AG04449 (cell line): ENCODE measurements around the gene ARL15.

ENCODE experiments used
- CTCF ChIA-PET: fragments of 350-600 bp; formaldehyde crosslinking; extraction: SDS; loops from one replicate; lab custom pipeline; 2021; ENCODE audit warnings: antibody characterized with exemption; lab: Yijun Ruan, JAX
- POLR2A ChIA-PET: fragments of 400-600, 350-600 bp; formaldehyde crosslinking; extraction: SDS; loops from one replicate; lab custom pipeline; 2020; ENCODE audit warnings: antibody characterized with exemption, inconsistent platforms; lab: Yijun Ruan, JAX
- DNase-seq: peaks from one replicate; pipeline ENCODE4 v3.0.0-alpha.2; 2010; ENCODE audit warnings: low read depth, low spot score
- H3K4me3 ChIP-seq: 2 replicates; pipeline ENCODE4 v1.5.1; 2011; ENCODE audit warnings: low read depth, mild to moderate bottlenecking, control low read depth, low read length
- TF ChIP-seq, protein P1 (sequence below): IDR thresholded peaks from one replicate; pipeline ENCODE4 v1.5.1; 2011; ENCODE audit warnings: mild to moderate bottlenecking, moderate library complexity, low read length, control low read depth, inconsistent platforms; ENCODE audit not compliant: insufficient read depth; ENCODE audit errors: missing control alignments

Gene ARL15

GRCh38 chr5:53923961-53924360 is 386.4 kb downstream of the ARL15 start:
- ChIA-PET POLR2A (no interaction called here), CTCF (no interaction called here)
- H3K4me3 ChIP-seq = no peak overlapping the region
- DNase-seq = no peak
- TF ChIP-seq, protein P1, sequence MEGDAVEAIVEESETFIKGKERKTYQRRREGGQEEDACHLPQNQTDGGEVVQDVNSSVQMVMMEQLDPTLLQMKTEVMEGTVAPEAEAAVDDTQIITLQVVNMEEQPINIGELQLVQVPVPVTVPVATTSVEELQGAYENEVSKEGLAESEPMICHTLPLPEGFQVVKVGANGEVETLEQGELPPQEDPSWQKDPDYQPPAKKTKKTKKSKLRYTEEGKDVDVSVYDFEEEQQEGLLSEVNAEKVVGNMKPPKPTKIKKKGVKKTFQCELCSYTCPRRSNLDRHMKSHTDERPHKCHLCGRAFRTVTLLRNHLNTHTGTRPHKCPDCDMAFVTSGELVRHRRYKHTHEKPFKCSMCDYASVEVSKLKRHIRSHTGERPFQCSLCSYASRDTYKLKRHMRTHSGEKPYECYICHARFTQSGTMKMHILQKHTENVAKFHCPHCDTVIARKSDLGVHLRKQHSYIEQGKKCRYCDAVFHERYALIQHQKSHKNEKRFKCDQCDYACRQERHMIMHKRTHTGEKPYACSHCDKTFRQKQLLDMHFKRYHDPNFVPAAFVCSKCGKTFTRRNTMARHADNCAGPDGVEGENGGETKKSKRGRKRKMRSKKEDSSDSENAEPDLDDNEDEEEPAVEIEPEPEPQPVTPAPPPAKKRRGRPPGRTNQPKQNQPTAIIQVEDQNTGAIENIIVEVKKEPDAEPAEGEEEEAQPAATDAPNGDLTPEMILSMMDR = no peak

- TF ChIP-seq, protein P1 = no peak
- ChIA-PET POLR2A (no interaction called here), CTCF (no interaction called here)
- DNase-seq = no peak
- no peak overlapping the region for H3K4me3 ChIP-seq
Observed at GRCh38 chr5:53922508-53923498, 387.6 kb downstream of the ARL15 start.

DNA sequence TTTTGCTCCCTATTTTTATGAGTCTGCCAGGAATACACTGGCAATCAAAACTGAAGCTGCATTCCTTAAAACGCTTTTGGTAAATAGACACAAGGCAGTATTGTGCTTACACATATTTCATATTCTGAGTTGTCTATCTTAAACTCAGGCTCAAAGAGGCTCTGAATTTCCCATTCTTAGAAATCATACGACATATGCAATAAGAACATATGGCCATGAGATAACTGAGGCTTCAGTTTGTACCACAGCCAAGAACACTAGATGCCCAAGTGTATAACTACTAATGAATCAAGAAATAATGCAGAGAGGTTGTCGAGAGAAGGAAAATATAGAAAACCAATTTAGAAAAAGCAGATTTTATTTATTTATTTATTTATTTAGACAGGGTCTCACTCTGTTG is 392.5 kb downstream of the ARL15 start:
- TF ChIP-seq, protein P1 = no peak
- DNase-seq = no peak
- ChIA-PET CTCF (interaction anchor here (0.6 to 1.7 kb wide), 10 partner anchors 9 to 746 kb away, joined by 3 to 8 read pairs (median 3); no protein-coding TSS in a partner anchor), POLR2A (no interaction called here)
- H3K4me3 ChIP-seq = no peak overlapping the region

GRCh38 chr5:53917095-53917494 is 393.3 kb downstream of the ARL15 start:
- POLR2A ChIA-PET = no interaction called here
- H3K4me3 ChIP-seq = no peak overlapping the region
- DNase-seq = peak; percentile 12
- CTCF ChIA-PET = interaction anchor here (0.6 to 1.7 kb wide), 10 partner anchors 8 to 746 kb away, joined by 3 to 8 read pairs (median 3); no protein-coding TSS in a partner anchor
- TF ChIP-seq, protein P1 = peak; percentile 45

DNA sequence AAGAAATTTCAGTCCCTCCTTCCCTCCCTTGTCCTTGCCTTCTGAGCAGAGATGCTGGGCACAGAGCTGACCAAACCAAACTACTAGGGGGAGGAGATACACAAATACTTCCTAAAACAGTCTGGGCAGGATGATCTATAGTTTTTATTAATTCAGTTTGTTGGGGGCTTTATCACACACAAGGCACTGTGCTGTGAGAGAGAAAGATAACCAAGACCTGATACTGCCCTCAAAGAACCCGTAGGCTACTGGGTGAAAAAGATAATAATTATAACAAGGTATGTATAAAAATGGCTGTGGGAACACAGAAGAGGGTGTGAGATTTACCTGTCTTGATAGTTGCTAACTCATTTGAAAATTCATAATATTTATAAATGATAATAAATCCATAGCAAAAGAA is 395.3 kb downstream of the ARL15 start:
- CTCF ChIA-PET = no interaction called here
- TF ChIP-seq, protein P1 = no peak
- POLR2A ChIA-PET = no interaction called here
- DNase-seq = no peak
- no peak overlapping the region for H3K4me3 ChIP-seq

GRCh38 chr5:53913941-53914340 is 396.4 kb downstream of the ARL15 start:
- no peak for DNase-seq
- H3K4me3 ChIP-seq = no peak overlapping the region
- ChIA-PET POLR2A (no interaction called here), CTCF (no interaction called here)
- TF ChIP-seq, protein P1 = no peak
